Activated effector memory CD4-positive, alpha-beta T cell treated with Interleukin-2 at 50 U/mL for 16 hours (primary cell): ENCODE results near the gene STT3B.

ENCODE experiments used
- DNase-seq: peaks from one replicate; pipeline ENCODE4 v3.0.0-alpha.2; 2020

The STT3B gene

GRCh38 chr3:31659246-31659645, 126.5 kb downstream of the STT3B start:
- DNase-seq, result no peak

GRCh38 chr3:31661286-31661685, 128.6 kb downstream of the STT3B start:
- DNase-seq, result no peak

GRCh38 chr3:31661993-31662670, 129.4 kb downstream of the STT3B start:
- no peak for DNase-seq

DNA sequence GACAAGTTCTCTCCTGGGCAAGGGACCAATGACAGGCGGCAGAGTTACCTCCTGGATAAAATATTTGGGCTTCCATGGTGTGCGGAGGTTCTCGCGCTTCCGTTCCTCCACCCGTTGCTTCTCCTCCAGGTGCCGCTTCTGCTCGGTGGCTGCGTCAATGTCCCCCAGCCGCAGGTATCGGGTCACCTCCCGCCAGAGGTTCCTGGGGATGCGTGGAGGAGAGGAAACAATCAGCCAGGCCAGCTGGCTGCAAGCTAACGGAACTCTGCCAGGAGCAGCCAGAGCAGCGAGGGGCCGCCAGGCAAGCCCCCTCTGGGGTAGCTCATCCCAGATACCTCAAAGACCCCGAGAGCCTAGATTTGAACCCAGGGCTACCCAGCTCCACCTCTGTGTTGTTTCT, 131.3 kb downstream of the STT3B start:
- no peak for DNase-seq

GRCh38 chr3:31667582-31667981, 134.9 kb downstream of the STT3B start:
- no peak for DNase-seq

DNA sequence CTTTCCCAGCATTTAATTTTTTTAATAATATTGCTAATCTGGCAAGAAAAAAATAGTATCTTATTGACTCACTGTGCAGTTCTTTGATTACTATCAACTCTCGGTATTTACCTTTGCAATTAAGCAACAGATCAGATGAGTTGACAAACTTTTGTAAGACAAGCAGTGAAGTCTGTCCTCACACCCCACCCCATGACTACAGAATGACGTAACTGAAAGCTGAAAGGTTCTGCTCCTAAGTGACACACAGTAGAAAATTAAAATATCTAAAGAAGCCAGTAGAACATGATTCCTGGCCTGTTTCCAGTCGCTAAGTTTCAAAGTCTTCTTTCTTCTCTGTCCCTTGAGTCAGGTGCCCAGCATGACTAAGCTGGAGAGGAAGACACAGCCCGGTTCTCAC, 135.5 kb downstream of the STT3B start:
- no peak for DNase-seq

GRCh38 chr3:31670136-31670535, 137.4 kb downstream of the STT3B start:
- no peak for DNase-seq

DNA sequence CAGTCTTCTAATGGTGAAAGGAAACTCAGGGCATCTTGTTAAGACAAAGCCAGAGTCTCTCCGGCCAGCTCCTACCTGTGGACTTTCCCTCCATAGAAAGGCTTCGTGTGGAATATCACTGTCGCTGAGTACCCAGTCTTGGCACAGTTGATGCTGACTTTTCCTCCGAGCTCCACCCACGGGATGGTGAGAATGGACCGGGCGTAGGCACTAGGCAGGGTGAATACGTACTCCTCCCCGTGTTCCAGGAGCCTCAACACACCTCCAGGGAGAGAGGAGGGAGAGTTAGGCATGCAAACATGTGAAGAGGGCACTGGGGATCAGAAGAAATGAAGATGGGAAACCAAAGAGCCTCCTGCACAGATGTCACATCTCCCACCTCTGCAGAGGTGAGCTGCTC, 138.0 kb downstream of the STT3B start:
- no peak for DNase-seq

- no peak for DNase-seq
Observed at GRCh38 chr3:31671451-31671850, 138.7 kb downstream of the STT3B start.

DNA sequence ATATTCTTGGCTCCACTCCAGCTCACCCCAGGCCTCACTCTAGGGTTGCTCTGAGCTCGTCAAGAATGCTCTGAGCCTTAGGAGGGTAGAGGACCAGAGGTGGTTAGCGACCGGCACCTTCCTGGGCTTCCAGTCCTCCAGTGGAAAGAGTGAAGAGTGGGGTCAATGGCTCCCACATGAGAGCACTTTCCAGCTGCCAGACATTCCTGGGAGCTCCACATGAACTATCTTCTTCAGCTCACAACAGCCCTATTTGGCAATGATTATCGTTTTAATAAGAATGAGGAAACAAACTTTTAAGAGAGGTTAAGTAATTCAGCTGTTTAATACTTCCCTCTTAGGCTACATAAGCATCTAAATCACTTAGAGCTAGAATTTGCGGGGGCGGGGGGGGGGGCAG, 139.3 kb downstream of the STT3B start:
- DNase-seq, result no peak

DNA sequence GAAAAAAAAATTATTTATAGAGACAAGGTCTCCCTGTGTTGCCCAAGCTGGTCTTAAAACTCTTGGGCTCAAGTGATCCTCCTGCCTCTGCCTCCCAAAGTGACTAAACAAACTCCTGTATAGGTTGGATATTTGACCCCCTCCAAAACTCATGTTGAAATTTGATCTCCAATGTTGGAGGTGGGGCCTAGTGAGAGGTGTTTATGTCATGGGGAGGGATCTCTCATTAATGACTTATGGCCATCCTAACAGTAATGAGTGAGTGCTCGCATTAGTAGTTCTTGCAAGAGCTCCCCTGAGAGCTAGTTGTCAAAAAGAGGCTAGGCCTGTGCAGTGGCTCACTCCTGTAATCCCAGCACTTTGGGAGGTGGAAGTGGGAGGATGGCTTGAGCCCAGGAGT, 141.2 kb downstream of the STT3B start:
- DNase-seq, result no peak

- DNase-seq, result no peak
Observed at GRCh38 chr3:31676556-31676955, 143.8 kb downstream of the STT3B start.

DNA sequence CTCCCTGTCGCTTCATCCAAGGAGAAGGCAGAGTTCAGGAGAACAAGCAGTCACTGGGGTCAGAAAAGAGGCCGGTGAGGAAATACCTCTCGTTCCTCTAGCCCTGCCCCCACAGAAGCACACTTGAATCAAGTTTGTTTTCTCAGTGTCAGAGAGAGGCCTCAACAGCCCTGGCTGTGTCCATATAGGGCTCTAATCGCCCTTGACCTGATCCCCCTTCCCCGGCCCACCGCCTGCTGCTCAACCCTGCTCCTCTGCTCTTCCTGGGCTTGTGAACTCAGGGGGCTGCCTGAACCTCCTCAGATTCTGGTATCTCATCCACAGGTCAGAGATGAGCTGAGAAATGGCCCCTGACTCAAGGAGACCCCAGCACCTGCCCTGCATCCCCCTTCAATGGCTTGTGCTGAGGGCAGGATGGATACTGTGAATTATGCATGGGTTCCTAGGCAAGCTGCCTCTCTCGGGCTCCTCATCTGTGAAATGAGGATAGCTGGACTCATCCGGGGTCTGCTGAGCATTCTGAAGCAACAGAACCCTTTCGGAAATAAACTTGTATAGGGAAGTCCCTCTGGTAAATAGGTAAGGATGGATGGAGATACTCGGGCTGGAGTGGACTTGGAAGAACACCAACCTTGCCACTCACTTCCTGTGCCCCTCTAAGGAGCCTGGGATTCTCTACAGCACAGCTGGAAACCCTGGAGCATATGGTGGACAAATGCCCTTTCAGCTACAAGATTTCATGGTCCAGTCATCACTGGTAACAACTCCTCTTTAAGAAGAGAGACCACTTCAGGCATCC, 147.5 kb downstream of the STT3B start:
- no peak for DNase-seq
